HL-60 (cell line): ENCODE data around the gene REXO5.

Experiments
- GABPA ChIP-seq: IDR thresholded peaks from 2 replicates; pipeline ENCODE4 v1.6.1; 2012; ENCODE audit warnings: low read depth
- TF ChIP-seq, protein P1 (sequence below): IDR thresholded peaks from one replicate; pipeline ENCODE4 v1.5.1; 2011; ENCODE audit warnings: low read length, control low read depth, inconsistent platforms; ENCODE audit not compliant: insufficient read depth
- TF ChIP-seq, protein P2 (sequence below): IDR thresholded peaks from 2 replicates; pipeline ENCODE4 v1.6.1; 2012; ENCODE audit warnings: low read depth; ENCODE audit not compliant: insufficient replicate concordance

DNA sequence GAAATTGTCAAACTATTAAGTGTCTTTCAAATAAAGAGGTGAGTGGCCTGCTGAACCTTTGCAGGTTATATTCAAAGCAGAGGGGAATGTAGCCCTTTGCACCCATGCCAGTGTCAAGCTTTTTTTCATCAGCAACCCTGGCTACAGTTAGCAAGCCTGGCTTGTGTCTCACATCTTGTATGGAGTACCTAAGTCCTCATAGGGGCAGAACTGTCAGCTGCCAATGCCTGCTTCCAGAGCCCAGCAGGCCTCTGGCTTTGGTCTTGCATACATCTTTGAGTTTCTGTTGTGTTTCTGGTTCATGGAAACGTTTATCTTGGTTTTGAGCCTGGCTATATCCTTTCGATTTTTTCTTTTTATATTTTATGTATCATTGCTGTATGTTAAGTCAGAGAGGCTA lies 26.8 kb downstream of the REXO5 start:
- TF ChIP-seq, protein P1, sequence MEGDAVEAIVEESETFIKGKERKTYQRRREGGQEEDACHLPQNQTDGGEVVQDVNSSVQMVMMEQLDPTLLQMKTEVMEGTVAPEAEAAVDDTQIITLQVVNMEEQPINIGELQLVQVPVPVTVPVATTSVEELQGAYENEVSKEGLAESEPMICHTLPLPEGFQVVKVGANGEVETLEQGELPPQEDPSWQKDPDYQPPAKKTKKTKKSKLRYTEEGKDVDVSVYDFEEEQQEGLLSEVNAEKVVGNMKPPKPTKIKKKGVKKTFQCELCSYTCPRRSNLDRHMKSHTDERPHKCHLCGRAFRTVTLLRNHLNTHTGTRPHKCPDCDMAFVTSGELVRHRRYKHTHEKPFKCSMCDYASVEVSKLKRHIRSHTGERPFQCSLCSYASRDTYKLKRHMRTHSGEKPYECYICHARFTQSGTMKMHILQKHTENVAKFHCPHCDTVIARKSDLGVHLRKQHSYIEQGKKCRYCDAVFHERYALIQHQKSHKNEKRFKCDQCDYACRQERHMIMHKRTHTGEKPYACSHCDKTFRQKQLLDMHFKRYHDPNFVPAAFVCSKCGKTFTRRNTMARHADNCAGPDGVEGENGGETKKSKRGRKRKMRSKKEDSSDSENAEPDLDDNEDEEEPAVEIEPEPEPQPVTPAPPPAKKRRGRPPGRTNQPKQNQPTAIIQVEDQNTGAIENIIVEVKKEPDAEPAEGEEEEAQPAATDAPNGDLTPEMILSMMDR = no peak
- TF ChIP-seq, protein P2, sequence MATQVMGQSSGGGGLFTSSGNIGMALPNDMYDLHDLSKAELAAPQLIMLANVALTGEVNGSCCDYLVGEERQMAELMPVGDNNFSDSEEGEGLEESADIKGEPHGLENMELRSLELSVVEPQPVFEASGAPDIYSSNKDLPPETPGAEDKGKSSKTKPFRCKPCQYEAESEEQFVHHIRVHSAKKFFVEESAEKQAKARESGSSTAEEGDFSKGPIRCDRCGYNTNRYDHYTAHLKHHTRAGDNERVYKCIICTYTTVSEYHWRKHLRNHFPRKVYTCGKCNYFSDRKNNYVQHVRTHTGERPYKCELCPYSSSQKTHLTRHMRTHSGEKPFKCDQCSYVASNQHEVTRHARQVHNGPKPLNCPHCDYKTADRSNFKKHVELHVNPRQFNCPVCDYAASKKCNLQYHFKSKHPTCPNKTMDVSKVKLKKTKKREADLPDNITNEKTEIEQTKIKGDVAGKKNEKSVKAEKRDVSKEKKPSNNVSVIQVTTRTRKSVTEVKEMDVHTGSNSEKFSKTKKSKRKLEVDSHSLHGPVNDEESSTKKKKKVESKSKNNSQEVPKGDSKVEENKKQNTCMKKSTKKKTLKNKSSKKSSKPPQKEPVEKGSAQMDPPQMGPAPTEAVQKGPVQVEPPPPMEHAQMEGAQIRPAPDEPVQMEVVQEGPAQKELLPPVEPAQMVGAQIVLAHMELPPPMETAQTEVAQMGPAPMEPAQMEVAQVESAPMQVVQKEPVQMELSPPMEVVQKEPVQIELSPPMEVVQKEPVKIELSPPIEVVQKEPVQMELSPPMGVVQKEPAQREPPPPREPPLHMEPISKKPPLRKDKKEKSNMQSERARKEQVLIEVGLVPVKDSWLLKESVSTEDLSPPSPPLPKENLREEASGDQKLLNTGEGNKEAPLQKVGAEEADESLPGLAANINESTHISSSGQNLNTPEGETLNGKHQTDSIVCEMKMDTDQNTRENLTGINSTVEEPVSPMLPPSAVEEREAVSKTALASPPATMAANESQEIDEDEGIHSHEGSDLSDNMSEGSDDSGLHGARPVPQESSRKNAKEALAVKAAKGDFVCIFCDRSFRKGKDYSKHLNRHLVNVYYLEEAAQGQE = no peak
- TF ChIP-seq GABPA = no peak
